ENCODE measurements around the gene FMO3.

Gene FMO3

GRCh38 chr1:171140401-171140800 is 49.7 kb downstream of the FMO3 start:
- no peak overlapping the region for H3K4me2 ChIP-seq (ENCODE audit: low read length)
- H3K4me1 ChIP-seq (ENCODE audit: control insufficient read depth, low read depth, low read length): no peaks in the 10 kb centered on the region
- no CpG with 5 or more reads among the region's 5 CpGs for WGBS (ENCODE audit: extremely low coverage, insufficient coverage, low lambda C conversion rate)

DNA sequence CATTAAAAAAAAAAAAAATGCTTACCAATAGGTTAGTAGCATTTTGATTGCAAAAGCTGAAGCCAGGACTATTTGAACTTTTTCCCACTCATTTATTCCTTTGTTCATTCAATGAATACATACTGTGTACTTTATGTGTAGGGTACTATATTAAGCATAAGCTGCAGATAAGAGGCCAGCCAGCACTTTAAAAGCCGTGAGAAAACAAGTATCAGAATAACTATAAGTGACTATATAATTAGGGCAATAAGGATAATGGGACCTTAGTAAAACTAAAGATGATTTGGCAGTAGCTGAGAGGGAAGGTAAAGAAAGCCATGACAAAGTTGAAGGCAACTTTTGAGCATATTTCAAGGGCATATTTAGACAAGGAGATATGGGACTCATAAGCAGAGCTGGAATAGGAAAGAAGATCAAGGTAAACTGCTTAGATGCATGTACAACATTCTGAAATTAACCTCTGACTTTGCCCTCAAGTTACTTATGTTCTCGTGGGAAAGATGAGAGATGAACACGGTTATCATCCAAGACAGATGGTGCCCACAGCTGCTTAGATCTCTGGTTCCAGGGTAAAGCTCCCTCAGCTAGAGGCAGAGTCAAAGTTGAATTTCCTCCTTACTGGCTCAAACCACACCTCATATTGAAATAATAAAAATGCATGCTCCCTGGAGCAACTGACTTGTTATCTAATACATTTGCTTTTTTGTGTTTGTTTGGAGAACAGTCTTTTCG is 50.4 kb downstream of the FMO3 start:
- no peak overlapping the region for H3K9ac ChIP-seq (ENCODE audit: low read length)
- H3K79me1 ChIP-seq (ENCODE audit: low read length): no peaks in the 10 kb centered on the region
- H2BK5ac ChIP-seq (ENCODE audit: low read length): no peak overlapping the region
- H3K79me2 ChIP-seq (ENCODE audit: control insufficient read depth, insufficient read depth, low read length): no peaks in the 10 kb centered on the region
- no peak overlapping the region for H3K18ac ChIP-seq (ENCODE audit: low read length)
- H3K23ac ChIP-seq (ENCODE audit: low read length): no peak overlapping the region
- no peak overlapping the region for H3K4me3 ChIP-seq (ENCODE audit: low read length)
- no peaks in the 10 kb centered on the region for H3K36me3 ChIP-seq (ENCODE audit: control insufficient read depth, insufficient read depth, low read length)
- H3K4me2 ChIP-seq (ENCODE audit: low read length): no peak overlapping the region
- H2BK15ac ChIP-seq (replicated peaks; ENCODE audit: low read depth): no peak overlapping the region
- no peak overlapping the region for H2BK120ac ChIP-seq (ENCODE audit: low read depth, low read length)
- no peak overlapping the region for H4K5ac ChIP-seq (ENCODE audit: low read length)
- WGBS (ENCODE audit: extremely low coverage, insufficient coverage, low lambda C conversion rate): no CpG with 5 or more reads among the region's 4 CpGs
- no peak for DNase-seq
- no peaks in the 10 kb centered on the region for H3K4me1 ChIP-seq (ENCODE audit: control insufficient read depth, low read depth, low read length)
- no peaks in the 10 kb centered on the region for H3K27me3 ChIP-seq (ENCODE audit: insufficient read depth, low read length, poor library complexity)
- H2AK5ac ChIP-seq (ENCODE audit: low read length): no peak overlapping the region
- no peak overlapping the region for H3K27ac ChIP-seq (ENCODE audit: low read depth, low read length)
- no peak overlapping the region for H4K8ac ChIP-seq (ENCODE audit: low read depth, low read length)
- no peak overlapping the region for H3K4ac ChIP-seq (ENCODE audit: low read depth, low read length)
- H3K56ac ChIP-seq (ENCODE audit: low read length): no peak overlapping the region

More at GRCh38 chr1:171140401-171140800, 49.7 kb downstream of the FMO3 start:
- Histone ChIP-seq H3K9ac (ENCODE audit: low read length) (no peak overlapping the region), H2BK15ac (replicated peaks; ENCODE audit: low read depth) (no peak overlapping the region), H3K18ac (ENCODE audit: low read length) (no peak overlapping the region), H3K56ac (ENCODE audit: low read length) (no peak overlapping the region), H3K23ac (ENCODE audit: low read length) (no peak overlapping the region), H2BK120ac (ENCODE audit: low read depth, low read length) (no peak overlapping the region), H3K27me3 (ENCODE audit: insufficient read depth, low read length, poor library complexity) (no peaks in the 10 kb centered on the region), H4K8ac (ENCODE audit: low read depth, low read length) (no peak overlapping the region), H3K4me3 (ENCODE audit: low read length) (no peak overlapping the region), H2AK5ac (ENCODE audit: low read length) (no peak overlapping the region), H2BK5ac (ENCODE audit: low read length) (no peak overlapping the region), H3K79me1 (ENCODE audit: low read length) (no peaks in the 10 kb centered on the region), H3K4ac (ENCODE audit: low read depth, low read length) (no peak overlapping the region), H3K36me3 (ENCODE audit: control insufficient read depth, insufficient read depth, low read length) (no peaks in the 10 kb centered on the region), H3K79me2 (ENCODE audit: control insufficient read depth, insufficient read depth, low read length) (no peaks in the 10 kb centered on the region), H4K5ac (ENCODE audit: low read length) (no peak overlapping the region), H3K27ac (ENCODE audit: low read depth, low read length) (no peak overlapping the region)
- no peak for DNase-seq

DNA sequence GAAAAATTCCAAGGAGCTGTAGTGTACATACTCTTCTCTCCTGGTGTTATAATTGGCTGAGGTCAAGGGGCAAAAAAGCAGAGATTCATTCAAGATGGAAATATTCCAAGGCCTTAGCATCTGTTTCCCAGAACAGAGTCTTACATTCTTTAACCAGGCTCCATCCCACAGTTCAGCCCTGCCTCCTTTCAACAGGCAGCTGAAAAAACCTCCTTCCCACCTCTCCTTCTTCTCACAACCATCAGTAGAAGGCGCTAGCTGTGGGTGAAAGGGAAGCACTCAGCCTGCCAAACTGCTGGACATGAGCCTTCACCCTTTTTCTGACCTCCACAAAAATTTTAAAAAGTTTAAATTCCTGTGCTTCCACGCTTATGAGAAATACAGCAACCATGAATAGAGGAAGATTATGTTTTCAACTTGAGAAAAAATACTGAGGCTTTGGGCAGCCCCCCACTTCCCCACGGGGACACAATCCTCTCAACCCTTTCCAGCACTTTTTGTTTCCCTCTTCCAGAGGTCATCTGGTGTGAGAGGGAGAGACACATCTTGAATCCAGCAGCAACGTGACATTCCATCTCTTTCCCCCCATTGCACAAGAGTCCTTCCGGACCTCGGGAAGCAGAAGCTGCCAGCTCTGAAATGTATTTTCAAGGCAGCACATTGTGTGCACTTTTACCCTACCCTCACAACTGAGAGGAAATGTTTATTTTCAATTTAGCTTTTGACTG is 51.1 kb downstream of the FMO3 start:
- DNase-seq: peak; percentile 43

GRCh38 chr1:171142416-171143385 is 52.0 kb downstream of the FMO3 start:
- H4K8ac ChIP-seq (ENCODE audit: low read depth, low read length): no peak overlapping the region
- H3K27me3 ChIP-seq (ENCODE audit: insufficient read depth, low read length, poor library complexity): no peaks in the 10 kb centered on the region
- H3K36me3 ChIP-seq (ENCODE audit: control insufficient read depth, insufficient read depth, low read length): no peaks in the 10 kb centered on the region
- no peak overlapping the region for H2AK5ac ChIP-seq (ENCODE audit: low read length)
- H4K5ac ChIP-seq (ENCODE audit: low read length): no peak overlapping the region
- no peak overlapping the region for H3K4me2 ChIP-seq (ENCODE audit: low read length)
- no peak overlapping the region for H2BK120ac ChIP-seq (ENCODE audit: low read depth, low read length)
- no peak overlapping the region for H3K9ac ChIP-seq (ENCODE audit: low read length)
- H3K4me3 ChIP-seq (ENCODE audit: low read length): no peak overlapping the region
- H3K4ac ChIP-seq (ENCODE audit: low read depth, low read length): no peak overlapping the region
- no CpG with 5 or more reads among the region's 8 CpGs for WGBS (ENCODE audit: extremely low coverage, insufficient coverage, low lambda C conversion rate)
- no peak overlapping the region for H2BK5ac ChIP-seq (ENCODE audit: low read length)
- no peak overlapping the region for H3K27ac ChIP-seq (ENCODE audit: low read depth, low read length)
- H3K23ac ChIP-seq (ENCODE audit: low read length): no peak overlapping the region
- DNase-seq: no peak
- H3K79me1 ChIP-seq (ENCODE audit: low read length): no peaks in the 10 kb centered on the region
- no peak overlapping the region for H3K56ac ChIP-seq (ENCODE audit: low read length)
- no peak overlapping the region for H3K18ac ChIP-seq (ENCODE audit: low read length)
- H3K79me2 ChIP-seq (ENCODE audit: control insufficient read depth, insufficient read depth, low read length): no peaks in the 10 kb centered on the region
- no peak overlapping the region for H2BK15ac ChIP-seq (replicated peaks; ENCODE audit: low read depth)
- no peaks in the 10 kb centered on the region for H3K4me1 ChIP-seq (ENCODE audit: control insufficient read depth, low read depth, low read length)

More for the DNA sequence above, 51.1 kb downstream of the FMO3 start:
- no peak overlapping the region for H3K9ac ChIP-seq (ENCODE audit: low read length)
- H3K18ac ChIP-seq (ENCODE audit: low read length): no peak overlapping the region
- no peak overlapping the region for H2BK15ac ChIP-seq (replicated peaks; ENCODE audit: low read depth)
- no peak overlapping the region for H4K5ac ChIP-seq (ENCODE audit: low read length)
- no peak overlapping the region for H3K4me3 ChIP-seq (ENCODE audit: low read length)
- no peaks in the 10 kb centered on the region for H3K4me1 ChIP-seq (ENCODE audit: control insufficient read depth, low read depth, low read length)
- no peak overlapping the region for H3K56ac ChIP-seq (ENCODE audit: low read length)
- H3K4ac ChIP-seq (ENCODE audit: low read depth, low read length): no peak overlapping the region
- H3K4me2 ChIP-seq (ENCODE audit: low read length): no peak overlapping the region
- H4K8ac ChIP-seq (ENCODE audit: low read depth, low read length): no peak overlapping the region
- WGBS (ENCODE audit: extremely low coverage, insufficient coverage, low lambda C conversion rate): no CpG with 5 or more reads among the region's 6 CpGs
- H3K23ac ChIP-seq (ENCODE audit: low read length): no peak overlapping the region
- no peak overlapping the region for H2BK5ac ChIP-seq (ENCODE audit: low read length)
- H2BK120ac ChIP-seq (ENCODE audit: low read depth, low read length): no peak overlapping the region
- H3K36me3 ChIP-seq (ENCODE audit: control insufficient read depth, insufficient read depth, low read length): no peaks in the 10 kb centered on the region
- H3K27me3 ChIP-seq (ENCODE audit: insufficient read depth, low read length, poor library complexity): no peaks in the 10 kb centered on the region
- H3K79me1 ChIP-seq (ENCODE audit: low read length): no peaks in the 10 kb centered on the region
- no peak overlapping the region for H2AK5ac ChIP-seq (ENCODE audit: low read length)
- no peak overlapping the region for H3K27ac ChIP-seq (ENCODE audit: low read depth, low read length)
- H3K79me2 ChIP-seq (ENCODE audit: control insufficient read depth, insufficient read depth, low read length): no peaks in the 10 kb centered on the region

- H3K18ac ChIP-seq (ENCODE audit: low read length): no peak overlapping the region
- WGBS (ENCODE audit: extremely low coverage, insufficient coverage, low lambda C conversion rate): no CpG with 5 or more reads among the region's 1 CpG
- H3K4me1 ChIP-seq (ENCODE audit: control insufficient read depth, low read depth, low read length): no peaks in the 10 kb centered on the region
- H4K5ac ChIP-seq (ENCODE audit: low read length): no peak overlapping the region
- H3K4me2 ChIP-seq (ENCODE audit: low read length): no peak overlapping the region
- no peak overlapping the region for H3K23ac ChIP-seq (ENCODE audit: low read length)
- H3K36me3 ChIP-seq (ENCODE audit: control insufficient read depth, insufficient read depth, low read length): no peaks in the 10 kb centered on the region
- no peaks in the 10 kb centered on the region for H3K27me3 ChIP-seq (ENCODE audit: insufficient read depth, low read length, poor library complexity)
- no peak overlapping the region for H4K8ac ChIP-seq (ENCODE audit: low read depth, low read length)
- H3K79me2 ChIP-seq (ENCODE audit: control insufficient read depth, insufficient read depth, low read length): no peaks in the 10 kb centered on the region
- H3K9ac ChIP-seq (ENCODE audit: low read length): no peak overlapping the region
- H3K4ac ChIP-seq (ENCODE audit: low read depth, low read length): no peak overlapping the region
- no peak overlapping the region for H2BK120ac ChIP-seq (ENCODE audit: low read depth, low read length)
- H3K4me3 ChIP-seq (ENCODE audit: low read length): no peak overlapping the region
- H3K56ac ChIP-seq (ENCODE audit: low read length): no peak overlapping the region
- H2BK15ac ChIP-seq (replicated peaks; ENCODE audit: low read depth): no peak overlapping the region
- no peak overlapping the region for H2AK5ac ChIP-seq (ENCODE audit: low read length)
- no peak overlapping the region for H3K27ac ChIP-seq (ENCODE audit: low read depth, low read length)
- no peaks in the 10 kb centered on the region for H3K79me1 ChIP-seq (ENCODE audit: low read length)
- no peak for DNase-seq
- no peak overlapping the region for H2BK5ac ChIP-seq (ENCODE audit: low read length)
These were observed 59.5 kb downstream of the FMO3 start for GRCh38 chr1:171150156-171150555.
